Esophagus (tissue), 2 donors: ENCODE results near the gene KCNK7. TPM values are rescaled to one million over a fixed set of nuclear protein-coding genes. Genes with fewer than 3 reads are reported as not detected.

Experiments used
- H3K27ac ChIP-seq, 2 donors: one replicate each; pipeline ENCODE4 v1.5.1; 2013; ENCODE audit warnings: low read depth in 2 of 2, mild to moderate bottlenecking in 2 of 2, inconsistent platforms in 1 of 2, low read length in 1 of 2, moderate library complexity in 1 of 2
- H3K27me3 ChIP-seq, 2 donors: one replicate each; pipeline ENCODE4 v1.6.1; 2013; ENCODE audit warnings: low read length in 2 of 2, control low read depth in 1 of 2, mild to moderate bottlenecking in 1 of 2; ENCODE audit not compliant: insufficient read depth in 2 of 2, control insufficient read depth in 1 of 2
- H3K36me3 ChIP-seq, 2 donors: one replicate each; pipeline ENCODE4 v1.6.1; 2013; ENCODE audit warnings: low read length in 1 of 2; ENCODE audit not compliant: control insufficient read depth in 2 of 2, insufficient read depth in 2 of 2
- H3K4me1 ChIP-seq, 2 donors: one replicate each; pipeline ENCODE4 v1.6.1; 2013; ENCODE audit warnings: low read length in 1 of 2; ENCODE audit not compliant: control insufficient read depth in 2 of 2, insufficient read depth in 2 of 2
- H3K4me3 ChIP-seq, 2 donors: one replicate each; pipeline ENCODE4 v1.5.1; 2013; ENCODE audit warnings: low read length in 2 of 2, mild to moderate bottlenecking in 2 of 2, low read depth in 1 of 2, moderate library complexity in 1 of 2
- H3K9me3 ChIP-seq, 2 donors: one replicate each; pipeline ENCODE4 v1.6.1; 2013; ENCODE audit warnings: mild to moderate bottlenecking in 2 of 2, low read depth in 1 of 2, low read length in 1 of 2, moderate library complexity in 1 of 2; ENCODE audit not compliant: control insufficient read depth in 2 of 2, insufficient read depth in 1 of 2
- WGBS, 2 donors: extraction: QIAGEN DNeasy Blood & Tissue Kit; methylation state at CpG; one replicate each; pipeline ENCODE4 v1.1.7; 2013; 5-methylcytosine and 5-hydroxymethylcytosine counted together
- polyA plus RNA-seq, 2 donors: library from polyadenylated mRNA; stranded (reverse); fragments of 200-250 nt; gene quantifications; one replicate each; pipeline ENCODE4 v1.2.3, GENCODE V29; 2013
- donor health status: healthy with polysubstance abuse.
- donor health status: Bipolar disorder and iron deficiency.

Gene KCNK7
- polyA plus RNA-seq, 2 donors = 18.4 to 19.8 TPM

GRCh38 chr11:65629579-65629978 lies 34.0 kb upstream of the KCNK7 start:
- Histone ChIP-seq H3K9me3 (no peaks in the 10 kb centered on the region), H3K27me3 (no peaks in the 10 kb centered on the region), H3K4me3 (no peak overlapping the region), H3K27ac (no peak overlapping the region), H3K4me1 (peaks cover 0 to 3% of the 10 kb centered on the region in 2 donors), H3K36me3 (peaks cover 22 to 72% of the 10 kb centered on the region in 2 donors)
- WGBS, 2 donors = 91 to 96% methylated on average over 14 of the region's 14 CpGs

DNA sequence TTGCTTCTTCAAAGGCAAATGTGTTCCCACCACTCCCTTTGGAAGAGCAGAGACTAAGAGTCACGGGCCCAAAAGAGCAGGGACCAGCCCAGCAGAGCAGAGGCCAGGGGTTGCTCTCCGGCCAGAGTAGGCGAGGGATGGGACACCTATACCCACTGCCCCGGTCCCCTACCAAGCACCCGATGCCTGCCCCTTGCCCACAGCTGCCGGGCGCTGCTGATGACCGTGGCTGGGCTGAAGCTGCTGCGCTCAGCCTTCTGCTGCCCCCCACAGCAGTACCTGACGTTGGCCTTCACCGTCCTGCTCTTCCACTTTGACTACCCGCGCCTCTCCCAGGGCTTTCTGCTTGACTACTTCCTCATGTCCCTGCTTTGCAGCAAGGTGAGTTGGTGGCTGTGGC lies 31.6 kb upstream of the KCNK7 start:
- Histone ChIP-seq H3K27me3 (no peaks in the 10 kb centered on the region), H3K9me3 (no peaks in the 10 kb centered on the region), H3K4me3 (no peak overlapping the region), H3K4me1 (peaks cover 0 to 3% of the 10 kb centered on the region in 2 donors), H3K36me3 (peaks cover 23 to 77% of the 10 kb centered on the region in 2 donors), H3K27ac (no peak overlapping the region)
- WGBS, 2 donors = 92 to 96% methylated on average over 13 of the region's 13 CpGs

DNA sequence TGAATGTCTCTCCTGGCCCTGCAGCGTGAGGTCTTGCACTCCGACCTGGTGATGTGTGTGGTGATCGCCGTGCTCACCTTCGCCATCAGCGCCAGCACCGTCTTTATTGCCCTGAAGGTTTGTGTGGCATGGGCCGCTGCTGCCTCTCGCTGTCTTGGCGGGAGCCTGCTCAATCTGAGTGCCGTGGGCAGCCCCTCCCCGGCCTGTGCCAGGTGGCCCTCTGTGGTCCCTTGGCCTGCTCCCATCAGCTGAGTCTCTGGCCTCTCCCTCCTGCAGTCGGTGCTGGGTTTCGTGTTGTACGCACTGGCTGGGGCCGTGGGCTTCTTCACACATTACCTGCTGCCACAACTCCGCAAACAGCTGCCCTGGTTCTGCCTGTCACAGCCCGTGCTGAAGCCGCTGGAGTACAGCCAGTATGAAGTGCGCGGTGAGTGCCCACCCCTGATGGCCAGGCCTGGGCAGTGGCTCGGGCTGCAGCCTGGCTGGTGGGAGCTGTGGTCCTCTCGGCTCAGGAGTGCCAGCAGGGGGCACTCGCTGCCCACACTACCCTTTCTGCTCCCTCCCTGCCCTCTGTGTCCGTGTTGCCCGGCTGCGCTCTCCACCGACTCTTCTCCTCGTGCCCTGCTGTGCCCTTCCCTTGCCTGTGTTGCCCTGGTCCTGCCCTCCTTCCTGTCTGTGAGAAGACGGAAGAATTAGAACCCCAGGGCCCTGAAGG lies 30.2 kb upstream of the KCNK7 start:
- H3K36me3 ChIP-seq = peaks cover 29 to 82% of the 10 kb centered on the region in 2 donors
- 67 to 71% methylated on average over 29 to 30 of the region's 30 CpGs for WGBS, 2 donors
- peaks cover 0 to 3% of the 10 kb centered on the region in 2 donors for H3K4me1 ChIP-seq
- no peaks in the 10 kb centered on the region for H3K9me3 ChIP-seq
- no peaks in the 10 kb centered on the region for H3K27me3 ChIP-seq
- no peak overlapping the region for H3K4me3 ChIP-seq
- no peak overlapping the region for H3K27ac ChIP-seq

DNA sequence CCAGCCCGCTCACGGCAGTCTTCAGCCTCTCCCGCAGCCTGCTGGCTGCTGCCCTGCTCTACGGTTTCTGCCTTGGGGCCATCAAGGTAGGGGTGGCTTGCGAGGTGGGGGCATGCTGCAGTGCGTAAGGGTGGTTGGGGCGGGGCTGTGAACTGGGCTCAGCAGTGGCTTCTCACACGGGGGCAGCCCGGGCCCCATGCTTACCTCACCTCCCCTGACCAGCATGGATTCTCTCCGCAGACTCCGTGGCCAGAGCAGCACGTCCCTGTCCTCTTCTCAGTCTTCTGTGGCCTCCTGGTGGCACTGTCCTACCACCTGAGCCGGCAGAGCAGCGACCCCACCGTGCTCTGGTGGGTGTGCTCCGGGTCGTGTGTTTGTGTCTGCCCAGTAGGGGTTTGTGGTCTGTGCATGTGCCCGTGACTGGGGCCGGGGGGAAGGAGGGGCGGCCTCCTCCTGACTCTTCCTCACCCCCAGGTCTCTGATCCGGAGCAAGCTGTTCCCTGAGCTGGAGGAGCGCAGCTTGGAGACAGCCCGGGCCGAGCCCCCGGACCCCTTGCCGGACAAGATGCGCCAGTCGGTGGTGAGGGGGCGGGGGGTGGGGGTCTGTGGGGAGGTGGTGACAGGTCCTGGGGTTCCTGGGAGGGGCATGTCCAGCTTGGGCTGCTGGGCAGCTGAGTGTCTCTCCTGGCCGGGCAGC lies 29.5 kb upstream of the KCNK7 start:
- H3K4me3 ChIP-seq = no peak overlapping the region
- H3K27me3 ChIP-seq = no peaks in the 10 kb centered on the region
- no peaks in the 10 kb centered on the region for H3K9me3 ChIP-seq
- WGBS, 2 donors = 85 to 88% methylated on average over 30 of the region's 30 CpGs
- peaks cover 0 to 3% of the 10 kb centered on the region in 2 donors for H3K4me1 ChIP-seq
- peaks cover 22 to 82% of the 10 kb centered on the region in 2 donors for H3K36me3 ChIP-seq
- no peak overlapping the region for H3K27ac ChIP-seq

GRCh38 chr11:65623852-65624616 lies 28.4 kb upstream of the KCNK7 start:
- WGBS, 2 donors = 92 to 94% methylated on average over 24 to 25 of the region's 25 CpGs
- Histone ChIP-seq H3K27me3 (no peaks in the 10 kb centered on the region), H3K36me3 (peaks cover 18 to 83% of the 10 kb centered on the region in 2 donors), H3K27ac (no peak overlapping the region), H3K9me3 (no peaks in the 10 kb centered on the region), H3K4me3 (no peak overlapping the region), H3K4me1 (peaks cover 0 to 3% of the 10 kb centered on the region in 2 donors)

GRCh38 chr11:65623177-65623576 lies 27.6 kb upstream of the KCNK7 start:
- Histone ChIP-seq H3K27ac (no peak overlapping the region), H3K27me3 (no peaks in the 10 kb centered on the region), H3K4me1 (peaks cover 0 to 3% of the 10 kb centered on the region in 2 donors), H3K9me3 (no peaks in the 10 kb centered on the region), H3K4me3 (no peak overlapping the region), H3K36me3 (peaks cover 14 to 83% of the 10 kb centered on the region in 2 donors)
- WGBS, 2 donors = 89 to 94% methylated on average over 14 of the region's 14 CpGs

DNA sequence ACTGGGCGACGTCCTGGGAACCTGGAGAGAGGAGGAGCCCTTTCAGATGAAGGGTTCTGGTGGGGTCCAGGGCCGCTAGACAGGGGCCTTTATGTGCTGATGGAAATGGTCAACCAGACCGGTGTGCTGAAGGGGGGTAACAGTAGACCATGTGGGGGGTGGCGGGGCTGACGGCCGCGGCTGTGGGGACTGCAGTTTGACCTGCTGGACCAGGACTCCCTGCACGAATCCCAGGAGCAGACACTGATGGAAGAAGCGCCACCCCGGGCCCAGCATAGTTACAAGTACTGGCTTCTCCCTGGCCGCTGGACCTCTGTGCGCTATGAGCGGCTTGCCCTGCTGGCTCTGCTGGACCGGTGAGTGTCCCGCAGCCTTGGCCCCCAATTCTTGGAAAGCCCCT lies 26.4 kb upstream of the KCNK7 start:
- Histone ChIP-seq H3K27me3 (no peaks in the 10 kb centered on the region), H3K9me3 (no peaks in the 10 kb centered on the region), H3K27ac (no peak overlapping the region), H3K36me3 (peaks cover 14 to 83% of the 10 kb centered on the region in 2 donors), H3K4me1 (peaks cover 0 to 3% of the 10 kb centered on the region in 2 donors), H3K4me3 (no peak overlapping the region)
- 92 to 94% methylated on average over 14 to 16 of the region's 16 CpGs for whole genome bisulfite sequencing, 2 donors

DNA sequence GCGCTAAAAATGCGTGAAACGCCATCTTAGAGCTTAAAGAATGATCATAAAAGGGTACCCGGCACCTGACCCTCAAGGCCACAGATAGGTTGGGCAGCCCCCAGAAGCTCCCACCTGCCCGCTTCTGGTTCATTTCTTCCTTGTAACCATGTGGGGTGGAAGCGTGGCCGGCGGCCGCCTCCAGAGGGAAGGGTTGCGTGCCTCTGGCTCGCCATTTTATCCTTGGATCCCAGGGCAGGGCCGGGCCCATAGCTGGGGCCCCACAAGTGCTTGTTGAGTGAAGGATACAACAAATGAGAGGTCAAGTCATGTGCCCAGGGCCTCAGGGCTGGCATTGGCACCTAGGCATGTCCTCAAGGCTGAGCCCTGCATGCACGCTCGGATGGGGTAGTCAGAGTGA lies 25.9 kb upstream of the KCNK7 start:
- Histone ChIP-seq H3K4me3 (no peak overlapping the region), H3K36me3 (peaks cover 14 to 78% of the 10 kb centered on the region in 2 donors), H3K27me3 (no peaks in the 10 kb centered on the region), H3K9me3 (no peaks in the 10 kb centered on the region), H3K27ac (no peak overlapping the region), H3K4me1 (peaks cover 3 to 4% of the 10 kb centered on the region in 2 donors)
- WGBS, 2 donors = 94 to 97% methylated on average over 14 of the region's 14 CpGs

DNA sequence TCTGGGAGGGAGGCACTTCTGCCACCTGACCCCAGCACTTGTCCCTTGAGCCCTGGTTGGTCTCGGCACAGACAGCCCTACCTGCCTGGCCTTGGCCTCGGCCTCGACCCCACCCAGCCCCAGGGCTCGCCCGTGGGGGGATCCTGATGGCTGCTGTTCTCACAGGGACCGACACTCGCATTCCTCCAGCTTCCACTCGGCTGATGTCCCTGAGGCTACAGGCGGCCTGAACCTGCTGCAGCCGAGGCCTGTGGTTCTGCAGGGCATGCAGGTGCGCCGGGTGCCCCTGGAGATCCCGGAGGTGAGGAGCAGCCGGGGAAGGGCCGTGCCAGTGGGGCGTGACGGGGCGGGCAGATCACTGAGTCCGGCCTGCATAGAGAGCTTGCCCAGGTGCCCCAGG lies 25.1 kb upstream of the KCNK7 start:
- H3K27me3 ChIP-seq = no peaks in the 10 kb centered on the region
- WGBS, 2 donors = 87 to 90% methylated on average over 19 of the region's 19 CpGs
- H3K36me3 ChIP-seq = peaks cover 11 to 71% of the 10 kb centered on the region in 2 donors
- H3K9me3 ChIP-seq = no peaks in the 10 kb centered on the region
- H3K27ac ChIP-seq = no peak overlapping the region
- H3K4me3 ChIP-seq = no peak overlapping the region
- peaks cover 1 to 4% of the 10 kb centered on the region in 2 donors for H3K4me1 ChIP-seq
